ENCODE measurements around the gene P2RY8.
"Not testable (repeated sequence)": the region's sequence is repeated elsewhere in the genome, so short reads cannot be mapped to it uniquely, and the experiment has no call there.

Gene P2RY8

GRCh38 chrX:1516596-1517104, 20.3 kb downstream of the P2RY8 start:
- no peak for DNase-seq

- DNase-seq: no peak
Measured at GRCh38 chrX:1511829-1512228, 25.2 kb downstream of the P2RY8 start.

GRCh38 chrX:1511150-1511549, 25.8 kb downstream of the P2RY8 start:
- DNase-seq: no peak

GRCh38 chrX:1507511-1508463, 29.2 kb downstream of the P2RY8 start:
- no peak for DNase-seq

- no peak for DNase-seq
Measured at GRCh38 chrX:1506916-1507315, 30.1 kb downstream of the P2RY8 start.

GRCh38 chrX:1502853-1503252, 34.1 kb downstream of the P2RY8 start:
- DNase-seq: no peak

- DNase-seq: no peak
Measured at GRCh38 chrX:1502241-1502640, 34.7 kb downstream of the P2RY8 start.

- no peak for DNase-seq
Measured at GRCh38 chrX:1500701-1501624, 36.0 kb downstream of the P2RY8 start.

GRCh38 chrX:1496076-1496475, 40.9 kb downstream of the P2RY8 start:
- DNase-seq: no peak

GRCh38 chrX:1493877-1494510, 43.0 kb downstream of the P2RY8 start:
- no peak for DNase-seq

GRCh38 chrX:1493412-1493811, 43.6 kb downstream of the P2RY8 start:
- DNase-seq: no peak

- DNase-seq: no peak
Measured at GRCh38 chrX:1492421-1493012, 44.5 kb downstream of the P2RY8 start.

GRCh38 chrX:1491851-1492349, 45.1 kb downstream of the P2RY8 start:
- DNase-seq: no peak

- DNase-seq: not testable (repeated sequence)
Measured at GRCh38 chrX:1491248-1491647, 45.7 kb downstream of the P2RY8 start.

GRCh38 chrX:1490723-1491122, 46.3 kb downstream of the P2RY8 start:
- DNase-seq: not testable (repeated sequence)

GRCh38 chrX:1489354-1489753, 47.6 kb downstream of the P2RY8 start:
- not testable (repeated sequence) for DNase-seq

- DNase-seq: no peak
Measured at GRCh38 chrX:1488745-1489144, 48.2 kb downstream of the P2RY8 start.

- DNase-seq: no peak
Measured at GRCh38 chrX:1488141-1488540, 48.8 kb downstream of the P2RY8 start.

- no peak for DNase-seq
Measured at GRCh38 chrX:1487401-1487800, 49.6 kb downstream of the P2RY8 start.

GRCh38 chrX:1486749-1487361, 50.1 kb downstream of the P2RY8 start:
- DNase-seq: no peak

GRCh38 chrX:1486177-1486576, 50.8 kb downstream of the P2RY8 start:
- DNase-seq: no peak

- no peak for DNase-seq
Measured at GRCh38 chrX:1485033-1485432, 52.0 kb downstream of the P2RY8 start.
